AG04450 (cell line): ENCODE results near the gene GID8. TPM values are rescaled to one million over a fixed set of nuclear protein-coding genes. Genes with fewer than 3 reads are reported as not detected.

Experiments
- CTCF ChIA-PET: fragments of 300-600, 350-600 bp; formaldehyde crosslinking; extraction: SDS; loops from one replicate; lab custom pipeline; 2022; ENCODE audit warnings: antibody characterized with exemption, inconsistent platforms; lab: Charles Lee
- POLR2A ChIA-PET: fragments of 350-600 bp; formaldehyde crosslinking; extraction: SDS; loops from one replicate; lab custom pipeline; 2021; ENCODE audit warnings: antibody characterized with exemption, inconsistent platforms; lab: Yijun Ruan, JAX
- DNase-seq: peaks from one replicate; pipeline ENCODE4 v3.0.0-alpha.2; 2011; ENCODE audit warnings: low read depth, low spot score
- H3K27ac ChIP-seq: one replicate; pipeline ENCODE4 v1.5.1; 2012; ENCODE audit warnings: low read depth, low read length, control low read depth
- H3K27me3 ChIP-seq: one replicate; pipeline ENCODE4 v1.6.0; 2012; ENCODE audit warnings: low read length; ENCODE audit not compliant: control insufficient read depth, insufficient read depth
- H3K4me3 ChIP-seq: 2 replicates; pipeline ENCODE4 v1.5.1; 2011; ENCODE audit warnings: mild to moderate bottlenecking, low read depth, low read length, control low read depth
- H3K9me3 ChIP-seq: 2 replicates; pipeline ENCODE4 v1.5.1; 2012; ENCODE audit warnings: low read length; ENCODE audit not compliant: control insufficient read depth, insufficient read depth
- polyA plus RNA-seq: library from polyadenylated mRNA; depleted of rRNA; stranded (reverse); fragments of >200 nt; gene quantifications from 2 replicates; pipeline ENCODE4 v1.2.3, GENCODE V29; 2011
- TF ChIP-seq, protein P1 (sequence below): IDR thresholded peaks from 2 replicates; pipeline ENCODE4 v1.5.1; 2011; ENCODE audit warnings: low read depth, low read length, control low read depth, inconsistent platforms

GID8 gene
- polyA plus RNA-seq, 1 experiment: 24.4 TPM

DNA sequence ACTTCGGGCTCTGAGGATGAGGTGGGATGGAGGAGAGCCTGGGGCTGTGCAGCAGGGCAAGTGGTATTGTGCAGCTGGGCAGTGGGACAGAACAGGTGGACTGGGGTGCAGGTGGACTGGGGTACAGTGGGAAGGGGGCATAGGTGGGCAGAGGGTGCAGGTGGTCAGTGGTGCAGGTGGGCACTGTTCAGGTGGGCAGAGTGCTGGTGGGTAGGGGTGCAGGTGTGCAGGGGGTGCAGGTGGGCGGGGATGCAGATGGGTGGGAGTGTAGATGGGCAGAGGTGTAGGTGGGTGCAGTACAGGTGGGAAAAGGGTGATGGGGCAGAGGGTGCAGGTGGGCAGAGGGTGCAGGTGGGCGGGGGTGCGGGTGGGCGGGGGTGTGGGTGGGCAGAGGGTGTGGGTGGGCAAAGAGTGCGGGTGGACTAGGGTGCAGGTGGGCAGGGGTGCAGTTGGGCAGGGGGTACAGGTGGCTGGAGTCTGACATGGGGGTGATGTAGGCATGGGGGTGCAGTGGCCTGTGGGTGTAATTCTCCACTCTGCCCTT, 48.4 kb downstream of the GID8 start:
- Histone ChIP-seq H3K9me3 (no peaks in the 10 kb centered on the region; the same call in 1 of the 2 replicates), H3K4me3 (no peak overlapping the region), H3K27me3 (peaks cover 26% of the 10 kb centered on the region), H3K27ac (no peak overlapping the region)
- DNase-seq: no peak
- ChIA-PET CTCF (no interaction called here), POLR2A (no interaction called here)
- TF ChIP-seq, protein P1, sequence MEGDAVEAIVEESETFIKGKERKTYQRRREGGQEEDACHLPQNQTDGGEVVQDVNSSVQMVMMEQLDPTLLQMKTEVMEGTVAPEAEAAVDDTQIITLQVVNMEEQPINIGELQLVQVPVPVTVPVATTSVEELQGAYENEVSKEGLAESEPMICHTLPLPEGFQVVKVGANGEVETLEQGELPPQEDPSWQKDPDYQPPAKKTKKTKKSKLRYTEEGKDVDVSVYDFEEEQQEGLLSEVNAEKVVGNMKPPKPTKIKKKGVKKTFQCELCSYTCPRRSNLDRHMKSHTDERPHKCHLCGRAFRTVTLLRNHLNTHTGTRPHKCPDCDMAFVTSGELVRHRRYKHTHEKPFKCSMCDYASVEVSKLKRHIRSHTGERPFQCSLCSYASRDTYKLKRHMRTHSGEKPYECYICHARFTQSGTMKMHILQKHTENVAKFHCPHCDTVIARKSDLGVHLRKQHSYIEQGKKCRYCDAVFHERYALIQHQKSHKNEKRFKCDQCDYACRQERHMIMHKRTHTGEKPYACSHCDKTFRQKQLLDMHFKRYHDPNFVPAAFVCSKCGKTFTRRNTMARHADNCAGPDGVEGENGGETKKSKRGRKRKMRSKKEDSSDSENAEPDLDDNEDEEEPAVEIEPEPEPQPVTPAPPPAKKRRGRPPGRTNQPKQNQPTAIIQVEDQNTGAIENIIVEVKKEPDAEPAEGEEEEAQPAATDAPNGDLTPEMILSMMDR: no peak

DNA sequence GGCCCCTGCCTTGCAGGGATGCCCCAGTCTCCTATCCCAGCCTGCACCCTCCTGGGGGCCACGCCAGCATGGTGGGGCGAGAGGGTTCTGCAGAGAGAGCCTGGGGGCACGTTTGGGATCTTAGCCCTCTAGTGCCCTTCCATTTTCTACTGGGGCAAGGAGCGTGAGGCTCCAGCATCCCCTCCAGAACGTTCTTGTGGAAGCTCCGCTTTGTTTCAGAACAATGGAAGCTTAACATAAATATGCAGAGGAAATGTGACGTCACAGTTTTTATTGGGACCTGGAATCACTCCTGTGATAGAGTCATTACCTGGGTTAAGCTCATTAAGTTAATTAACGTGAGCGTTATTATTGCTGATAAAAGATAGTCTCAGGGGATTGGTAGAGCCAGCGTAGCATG, 49.2 kb downstream of the GID8 start:
- no peak overlapping the region for H3K27ac ChIP-seq
- DNase-seq: no peak
- TF ChIP-seq, protein P1: no peak
- H3K4me3 ChIP-seq: no peak overlapping the region
- POLR2A ChIA-PET: no interaction called here
- H3K9me3 ChIP-seq: no peaks in the 10 kb centered on the region; the same call in 1 of the 2 replicates
- CTCF ChIA-PET: no interaction called here
- peaks cover 30% of the 10 kb centered on the region for H3K27me3 ChIP-seq

DNA sequence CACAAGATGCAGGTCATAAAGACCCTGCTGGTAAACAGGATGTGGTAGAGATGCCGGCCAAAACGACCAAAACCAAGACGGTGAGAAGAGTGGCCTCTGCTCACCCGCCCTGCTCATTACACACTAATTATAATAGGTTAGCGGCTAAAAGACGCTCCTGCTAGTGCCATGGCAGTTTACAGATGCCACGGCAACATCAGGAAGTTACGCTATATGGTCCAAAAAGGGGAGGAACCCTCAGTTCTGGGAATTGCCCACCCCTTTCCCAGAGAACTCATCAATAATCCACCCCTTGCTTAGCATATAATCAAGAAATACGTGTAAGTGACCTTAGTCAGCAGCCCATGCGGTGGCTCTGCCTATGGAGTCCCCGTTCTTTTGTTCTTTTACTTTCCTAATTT, 51.3 kb downstream of the GID8 start:
- Histone ChIP-seq H3K27me3 (peaks cover 42% of the 10 kb centered on the region), H3K4me3 (no peak overlapping the region), H3K9me3 (no peaks in the 10 kb centered on the region; the same call in 1 of the 2 replicates), H3K27ac (no peak overlapping the region)
- DNase-seq: no peak
- POLR2A ChIA-PET: no interaction called here
- CTCF ChIA-PET: no interaction called here
- TF ChIP-seq, protein P1: no peak

DNA sequence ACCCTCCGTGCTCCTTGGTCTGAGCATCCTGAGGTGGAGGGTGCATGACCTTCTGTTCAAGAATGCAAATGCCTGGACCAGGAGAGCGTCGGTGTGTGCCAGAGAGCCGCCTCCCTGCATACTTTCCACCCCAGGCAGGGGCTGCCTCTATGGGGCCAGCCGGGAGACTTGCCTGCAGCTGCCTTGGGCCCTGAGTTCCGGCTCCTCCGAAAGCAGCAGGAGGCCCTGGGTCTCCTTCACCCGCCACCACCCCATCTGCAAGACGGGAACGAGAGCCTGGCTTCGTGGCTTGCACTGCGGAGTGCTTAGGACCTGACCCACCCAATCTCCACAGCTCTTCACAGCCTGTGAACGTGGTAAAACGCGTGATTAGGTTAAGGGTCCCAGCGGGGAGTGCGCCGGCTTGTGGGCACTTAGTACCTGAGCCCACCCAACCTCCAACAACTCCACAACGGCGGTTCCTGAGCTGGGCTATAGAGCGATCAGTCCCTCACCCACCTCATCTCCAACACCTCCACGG, 52.4 kb downstream of the GID8 start:
- ChIA-PET CTCF (no interaction called here), POLR2A (no interaction called here)
- Histone ChIP-seq H3K27ac (no peak overlapping the region), H3K27me3 (peaks cover 45% of the 10 kb centered on the region), H3K4me3 (no peak overlapping the region), H3K9me3 (no peaks in the 10 kb centered on the region)
- TF ChIP-seq, protein P1: no peak
- no peak for DNase-seq

DNA sequence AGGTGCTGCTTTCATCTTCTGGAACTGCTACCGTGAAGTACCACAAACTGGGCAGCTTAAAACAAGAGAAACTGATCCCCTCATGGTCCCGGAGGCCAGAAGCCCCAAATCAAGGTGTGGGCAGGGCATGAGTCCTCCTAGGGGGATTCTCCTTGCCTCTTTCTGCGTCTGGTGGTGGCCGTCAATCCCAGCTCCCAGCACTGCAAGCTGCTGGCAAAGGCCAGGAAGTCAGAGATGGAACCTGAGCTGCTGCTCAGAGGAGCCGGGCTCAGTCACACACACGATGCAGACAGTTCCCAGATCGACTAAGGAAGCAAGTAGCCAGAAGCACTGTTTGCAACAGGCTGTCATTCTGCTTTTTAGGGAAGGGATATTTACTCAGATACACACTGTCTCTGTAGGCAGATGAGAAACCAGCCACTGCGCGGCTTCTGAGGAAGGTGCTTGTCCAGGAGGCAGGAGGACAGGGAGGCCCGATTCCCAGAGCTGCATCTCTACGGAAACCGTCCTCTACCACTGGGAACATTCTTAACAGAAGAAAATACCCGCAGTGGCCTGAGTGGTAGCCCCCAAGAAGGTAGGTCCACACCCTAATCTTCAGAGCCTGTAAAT, 53.4 kb downstream of the GID8 start:
- ChIA-PET CTCF (no interaction called here), POLR2A (no interaction called here)
- Histone ChIP-seq H3K9me3 (no peaks in the 10 kb centered on the region), H3K4me3 (no peak overlapping the region), H3K27me3 (peaks cover 47% of the 10 kb centered on the region), H3K27ac (no peak overlapping the region)
- no peak for DNase-seq
- TF ChIP-seq, protein P1: no peak
